Effector CD8-positive, alpha-beta T cell (primary cell): ENCODE measurements around the gene CNN3.

ENCODE experiments used
- DNase-seq: peaks from one replicate; lab custom pipeline; 2025; lab: John Stamatoyannopoulos, UW

CNN3 gene

GRCh38 chr1:94856004-94856403, 70.9 kb downstream of the CNN3 start:
- no peak for DNase-seq

- no peak for DNase-seq
Measured at GRCh38 chr1:94855307-94855700, 71.6 kb downstream of the CNN3 start.

DNA sequence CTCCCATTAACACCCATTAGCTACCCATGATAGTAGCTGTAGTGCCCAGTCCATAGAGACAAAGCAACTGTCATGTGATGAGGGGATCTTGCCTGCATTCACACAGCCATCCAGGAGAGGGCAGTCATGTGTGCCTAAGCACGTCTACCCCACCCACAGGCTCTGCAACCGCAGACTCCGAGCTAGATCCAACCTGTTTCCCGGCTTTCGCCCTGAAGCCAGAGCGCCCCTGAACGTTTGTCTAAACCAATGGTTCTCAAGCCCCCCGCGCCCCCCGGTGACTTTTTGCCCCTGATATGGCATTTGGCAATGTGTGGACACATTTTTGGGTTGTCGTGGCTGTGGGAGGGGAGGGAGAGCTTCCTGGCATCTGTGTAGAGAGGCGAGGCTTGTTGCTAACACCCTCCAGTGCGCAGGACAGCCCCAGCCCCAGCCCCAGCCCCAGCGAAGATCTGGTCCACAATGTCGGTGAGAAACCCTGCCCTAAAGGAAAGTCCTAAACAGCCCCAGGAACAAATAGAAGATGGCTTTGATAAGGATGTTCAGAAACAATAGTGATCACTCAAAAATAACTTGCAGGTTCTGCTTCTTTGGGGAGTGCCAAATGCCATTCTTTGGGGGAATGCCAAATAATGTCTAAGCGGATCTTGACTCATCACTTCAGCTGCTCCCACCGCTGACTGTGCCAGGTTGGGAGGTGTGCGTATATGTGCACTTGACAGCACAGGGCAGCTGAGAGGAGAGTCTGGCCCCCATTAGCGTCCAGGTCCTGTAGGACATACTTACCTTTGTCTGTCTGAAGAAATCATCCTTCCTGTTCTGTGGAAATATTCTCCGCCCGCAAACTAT, 72.2 kb downstream of the CNN3 start:
- DNase-seq: peak; percentile 56

DNA sequence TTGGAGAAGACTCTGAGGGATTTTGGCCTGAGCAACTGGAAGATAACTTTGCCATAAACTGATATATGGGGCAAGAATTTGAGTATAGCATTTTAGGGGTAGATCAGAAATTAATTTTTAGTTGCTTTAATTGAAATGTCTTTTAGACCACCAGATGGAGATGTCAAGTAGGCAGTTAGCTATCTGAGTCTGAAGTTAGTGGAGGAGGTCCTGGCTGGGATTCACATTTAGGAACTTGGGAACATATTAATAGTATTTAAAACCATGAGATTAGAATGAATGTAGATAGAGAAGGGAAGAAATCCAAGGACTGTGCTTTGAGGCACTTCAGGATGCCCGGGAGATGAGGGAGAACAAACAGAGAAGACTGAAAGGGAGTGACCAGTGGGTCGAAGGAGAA, 74.1 kb downstream of the CNN3 start:
- no peak for DNase-seq

DNA sequence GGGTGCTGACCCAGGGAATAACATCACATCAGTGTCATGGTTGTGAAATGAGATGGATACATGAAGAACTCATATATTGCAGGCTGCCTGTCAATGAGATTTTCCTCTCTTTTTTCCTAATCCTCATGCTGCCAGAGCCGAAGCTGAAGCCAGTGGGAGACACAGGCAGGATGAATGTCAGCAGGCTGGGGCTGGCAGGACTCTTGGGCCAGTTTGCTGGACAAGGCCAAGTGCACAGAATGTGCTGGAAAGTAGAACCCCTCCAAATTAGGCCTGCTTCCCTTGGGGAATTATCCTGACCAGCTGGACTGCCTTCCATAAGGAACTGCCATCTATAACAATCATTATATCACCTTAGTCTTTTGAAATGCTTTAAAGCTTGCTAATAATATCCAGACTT, 75.3 kb downstream of the CNN3 start:
- DNase-seq: no peak
